GM23248 (cell line): ENCODE results near the gene QRICH1. TPM values are rescaled to one million over a fixed set of nuclear protein-coding genes. Genes with fewer than 3 reads are reported as not detected.

Experiments used
- DNase-seq: peaks from one replicate; pipeline ENCODE4 v3.0.0-alpha.2; 2015
- H2AFZ ChIP-seq: fragments of 200-600 bp; sonication (generic); 2 replicates; pipeline ENCODE4 v1.6.1; 2016; ENCODE audit warnings: antibody characterized with exemption
- H3F3A ChIP-seq: fragments of 200-600 bp; sonication (generic); 2 replicates; pipeline ENCODE4 v1.6.1; 2016; ENCODE audit warnings: mild to moderate bottlenecking, antibody characterized with exemption, mixed run types; ENCODE audit not compliant: insufficient read depth
- H3K27ac ChIP-seq: fragments of 200-600 bp; sonication (generic); 2 replicates; pipeline ENCODE4 v1.5.1; 2016; ENCODE audit warnings: mild to moderate bottlenecking
- H3K27me3 ChIP-seq: fragments of 200-600 bp; sonication (generic); replicated peaks from 2 replicates; pipeline ENCODE4 v1.6.1; 2016; ENCODE audit warnings: mild to moderate bottlenecking; ENCODE audit not compliant: insufficient read depth
- H3K36me3 ChIP-seq: fragments of 200-600 bp; sonication (generic); 2 replicates; pipeline ENCODE4 v1.6.1; 2016; ENCODE audit warnings: low read depth, mild to moderate bottlenecking
- H3K4me1 ChIP-seq: fragments of 200-600 bp; sonication (generic); 2 replicates; pipeline ENCODE4 v1.6.1; 2016; ENCODE audit warnings: mild to moderate bottlenecking; ENCODE audit not compliant: insufficient read depth
- H3K4me2 ChIP-seq: fragments of 200-600 bp; sonication (generic); one replicate; pipeline ENCODE4 v1.6.1; 2016; ENCODE audit warnings: mild to moderate bottlenecking; ENCODE audit not compliant: unreplicated experiment
- H3K4me3 ChIP-seq: fragments of 200-600 bp; sonication (generic); 2 replicates; pipeline ENCODE4 v1.5.1; 2016; ENCODE audit warnings: mild to moderate bottlenecking
- H3K79me2 ChIP-seq: fragments of 200-600 bp; sonication (generic); 2 replicates; pipeline ENCODE4 v1.6.1; 2016; ENCODE audit warnings: mild to moderate bottlenecking; ENCODE audit not compliant: insufficient read depth
- H3K9ac ChIP-seq: fragments of 200-600 bp; sonication (generic); 2 replicates; pipeline ENCODE4 v1.6.1; 2016; ENCODE audit warnings: mild to moderate bottlenecking
- H3K9me2 ChIP-seq: fragments of 200-600 bp; sonication (generic); 2 replicates; pipeline ENCODE4 v1.6.1; 2016; ENCODE audit warnings: mixed run types, mild to moderate bottlenecking, moderate library complexity; ENCODE audit not compliant: insufficient read depth
- H3K9me3 ChIP-seq: fragments of 200-600 bp; sonication (generic); one replicate; pipeline ENCODE4 v1.6.1; 2017; ENCODE audit warnings: low read depth
- H4K20me1 ChIP-seq: fragments of 200-600 bp; sonication (generic); 2 replicates; pipeline ENCODE4 v1.6.0; 2016; ENCODE audit not compliant: insufficient read depth
- EZH2 ChIP-seq: fragments of 200-600 bp; sonication (generic); IDR thresholded peaks from 2 replicates; pipeline ENCODE4 v1.6.1; 2018; ENCODE audit warnings: antibody characterized with exemption, mild to moderate bottlenecking; ENCODE audit not compliant: insufficient read depth, poor library complexity, severe bottlenecking
- EZH2phosphoT487 ChIP-seq: fragments of 200-600 bp; sonication (generic); IDR thresholded peaks from 2 replicates; pipeline ENCODE4 v1.6.1; 2018; ENCODE audit warnings: antibody characterized with exemption, moderate library complexity, mild to moderate bottlenecking, low read depth; ENCODE audit not compliant: insufficient read depth
- WGBS, 2 experiments: methylation state at CpG; one replicate each; pipeline ENCODE4 v1.1.6; 2015 to 2017; ENCODE audit warnings: low lambda C conversion rate in 2 of 2, low coverage in 1 of 2; ENCODE audit errors: missing lambda C conversion rate in 2 of 2; 5-methylcytosine and 5-hydroxymethylcytosine counted together
- in situ Hi-C: fragments of 300-500 bp; cut with MboI; formaldehyde crosslinking; loops from 2 replicates; pipeline ENCODE4 v1.15.0; 2020
- polyA plus RNA-seq: library from polyadenylated mRNA; unstranded; fragments of >200 nt; fragmentation: Nextera tagmentation; extraction: Ambion mirVana; gene quantifications from 2 replicates; pipeline ENCODE4 v1.2.1, GENCODE V29; 2016
- total RNA-seq: library from RNA; depleted of rRNA; stranded (reverse); fragments of >200 nt; shearing (Covaris generic); gene quantifications from 2 replicates; pipeline ENCODE4 v1.2.3, GENCODE V29; 2014

The QRICH1 gene
- total and polyA plus RNA-seq, 2 experiments from 2014 or later = 29.0 to 107 TPM

- Histone ChIP-seq H3K4me1 (peaks cover 13% of the 10 kb centered on the region; the same call in 1 of the 2 replicates), H3F3A (no peaks in the 10 kb centered on the region), H3K4me2 (peak overlapping the region; percentile 93), H4K20me1 (no peaks in the 10 kb centered on the region), H3K27me3 (no peaks in the 10 kb centered on the region), H3K9me3 (no peaks in the 10 kb centered on the region), H3K9me2 (no peaks in the 10 kb centered on the region), H3K4me3 (peak overlapping the region; percentile 91), H3K36me3 (peaks cover 5% of the 10 kb centered on the region; the same call in 1 of the 2 replicates), H3K27ac (peak overlapping the region; percentile 76), H3K9ac (peak overlapping the region; percentile 86), H3K79me2 (peaks cover 45% of the 10 kb centered on the region), H2AFZ (peak overlapping the region; percentile 97)
- 2 to 3% methylated on average over 24 to 30 of the region's 30 CpGs for WGBS, 2 experiments
- TF ChIP-seq EZH2 = no peak
- TF ChIP-seq EZH2phosphoT487 = no peak
- DNase-seq = peak; percentile 95
- in situ Hi-C loops = no loop called here
Measured at GRCh38 chr3:49133226-49133951, 39.5 kb upstream of the QRICH1 start.

DNA sequence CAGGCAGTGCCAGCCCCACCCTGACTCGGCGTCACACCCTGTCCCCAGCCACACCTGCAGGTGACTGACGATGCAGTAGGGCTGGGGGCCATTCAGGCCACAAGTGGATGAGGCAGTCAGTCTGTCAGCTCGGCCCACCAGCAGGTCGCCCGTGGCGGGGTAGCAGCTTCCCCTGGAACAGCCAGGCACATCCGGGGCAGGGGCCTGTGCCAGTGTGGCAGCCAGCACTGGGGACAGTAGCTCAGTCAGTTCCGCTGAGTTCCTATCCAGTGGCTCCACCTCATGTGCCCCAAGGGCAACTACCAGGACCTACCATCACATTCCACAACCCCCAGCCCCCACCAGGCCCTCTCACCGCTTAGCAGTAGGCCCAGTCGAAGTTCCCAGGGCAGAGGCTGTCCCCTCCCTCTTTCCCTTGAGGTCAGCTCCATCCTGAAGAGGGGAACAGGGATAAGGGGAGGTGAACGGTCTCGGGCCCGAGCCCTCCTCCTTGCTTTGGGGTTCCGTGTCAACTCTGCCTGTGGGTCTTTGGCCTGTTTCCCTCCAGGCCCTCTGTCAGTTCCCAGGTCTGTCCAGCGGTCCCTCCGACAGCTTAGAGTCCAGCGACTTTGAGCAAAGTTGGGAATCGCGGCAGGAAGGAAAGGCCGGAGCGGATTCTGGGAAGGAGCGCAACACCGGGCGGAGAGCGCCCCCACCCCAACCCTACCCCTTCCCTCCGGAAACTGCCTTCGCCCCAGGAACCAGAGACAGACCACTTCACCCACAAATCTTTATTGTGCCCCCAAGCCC, 38.8 kb upstream of the QRICH1 start, which contains the start of gene LAMB2:
LAMB2 (minus strand) TSS at position 614 of the 789 bp plus-strand sequence; CDS start at position 431, 183 bp downstream.
- Histone ChIP-seq H3K27ac (peak within 1 kb of the TSS; percentile 76), H3K9me3 (no peaks in the 10 kb centered on the region), H3K4me1 (peaks cover 13% of the 10 kb centered on the region; the same call in 1 of the 2 replicates), H3K79me2 (peaks cover 51% of the 10 kb centered on the region), H3K9ac (peak within 1 kb of the TSS; percentile 86), H3K36me3 (peaks cover 5% of the 10 kb centered on the region; the same call in 1 of the 2 replicates), H3K9me2 (no peaks in the 10 kb centered on the region), H3K4me2 (peak within 1 kb of the TSS; percentile 93), H2AFZ (peak within 1 kb of the TSS; percentile 97), H4K20me1 (no peaks in the 10 kb centered on the region), H3K4me3 (peak within 1 kb of the TSS; percentile 91), H3F3A (no peaks in the 10 kb centered on the region), H3K27me3 (no peaks in the 10 kb centered on the region)
- 0 to 1% methylated on average over 20 to 28 of the region's 28 CpGs for WGBS, 2 experiments
- peak; percentile 82 for DNase-seq
- TF ChIP-seq EZH2 (no peak), EZH2phosphoT487 (no peak)
- in situ Hi-C loops = no loop called here

DNA sequence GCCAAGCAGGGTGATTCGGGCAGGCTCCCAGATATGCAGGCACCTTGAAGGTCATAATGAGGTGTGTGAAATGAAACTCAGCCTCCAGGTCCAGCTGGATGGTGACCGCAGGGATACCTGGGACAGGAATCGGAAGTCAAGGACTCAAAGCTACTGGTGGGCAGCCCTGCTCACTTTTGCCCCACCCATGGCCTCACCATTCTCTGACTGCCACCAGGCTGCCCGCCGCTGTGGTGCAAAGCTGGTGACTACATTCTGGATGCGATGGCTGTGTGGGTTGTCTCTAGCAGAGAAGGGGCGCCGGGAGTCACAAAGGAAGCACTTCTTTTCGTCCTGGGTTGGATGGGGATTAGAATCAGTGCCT, 38.2 kb upstream of the QRICH1 start:
- H3K4me1 ChIP-seq = peaks cover 13% of the 10 kb centered on the region; the same call in 1 of the 2 replicates
- no peaks in the 10 kb centered on the region for H3F3A ChIP-seq
- DNase-seq = peak; percentile 59
- peak overlapping the region; percentile 93 for H3K4me2 ChIP-seq
- H4K20me1 ChIP-seq = no peaks in the 10 kb centered on the region
- 15 to 20% methylated on average over 9 of the region's 9 CpGs for WGBS, 2 experiments
- peak overlapping the region; percentile 97 for H2AFZ ChIP-seq
- peak overlapping the region; percentile 91 for H3K4me3 ChIP-seq
- H3K9ac ChIP-seq = peak overlapping the region; percentile 86
- no peaks in the 10 kb centered on the region for H3K9me3 ChIP-seq
- H3K79me2 ChIP-seq = peaks cover 56% of the 10 kb centered on the region
- H3K36me3 ChIP-seq = peaks cover 5% of the 10 kb centered on the region; the same call in 1 of the 2 replicates
- H3K27me3 ChIP-seq = no peaks in the 10 kb centered on the region
- in situ Hi-C loops = no loop called here
- TF ChIP-seq EZH2 = no peak
- no peak for TF ChIP-seq EZH2phosphoT487
- H3K27ac ChIP-seq = peak overlapping the region; percentile 76
- no peaks in the 10 kb centered on the region for H3K9me2 ChIP-seq

GRCh38 chr3:49131576-49131975, 37.7 kb upstream of the QRICH1 start:
- peak overlapping the region; percentile 93 for H3K4me2 ChIP-seq
- H3K9me2 ChIP-seq = no peaks in the 10 kb centered on the region
- TF ChIP-seq EZH2phosphoT487 (no peak), EZH2 (no peak)
- no peak for DNase-seq
- H3K79me2 ChIP-seq = peaks cover 61% of the 10 kb centered on the region
- H3K27ac ChIP-seq = no peak overlapping the region
- peak overlapping the region; percentile 91 for H3K4me3 ChIP-seq
- H3K27me3 ChIP-seq = no peaks in the 10 kb centered on the region
- no peaks in the 10 kb centered on the region for H3K9me3 ChIP-seq
- H2AFZ ChIP-seq = no peak overlapping the region
- peaks cover 5% of the 10 kb centered on the region; the same call in 1 of the 2 replicates for H3K36me3 ChIP-seq
- H3K9ac ChIP-seq = peak overlapping the region; percentile 86
- peaks cover 13% of the 10 kb centered on the region; the same call in 1 of the 2 replicates for H3K4me1 ChIP-seq
- in situ Hi-C loops = no loop called here
- no peaks in the 10 kb centered on the region for H4K20me1 ChIP-seq
- H3F3A ChIP-seq = no peaks in the 10 kb centered on the region
- 79 to 83% methylated on average over 6 of the region's 6 CpGs for WGBS, 2 experiments
